ENCODE data around the gene OR2L13. TPM values are rescaled to one million over a fixed set of nuclear protein-coding genes. Genes with fewer than 3 reads are reported as not detected.

OR2L13 gene
- total RNA-seq, 1 donor from 2014 or later: not detected

GRCh38 chr1:248111157-248111556 lies 16.2 kb downstream of the OR2L13 start:
- no peaks in the 10 kb centered on the region for H3K27me3 ChIP-seq (ENCODE audit: low read depth)
- no peak overlapping the region for H3K27ac ChIP-seq (replicated peaks)
- no peaks in the 10 kb centered on the region for H3K4me1 ChIP-seq
- H3K4me3 ChIP-seq: no peak overlapping the region
- TF ChIP-seq, protein P1, sequence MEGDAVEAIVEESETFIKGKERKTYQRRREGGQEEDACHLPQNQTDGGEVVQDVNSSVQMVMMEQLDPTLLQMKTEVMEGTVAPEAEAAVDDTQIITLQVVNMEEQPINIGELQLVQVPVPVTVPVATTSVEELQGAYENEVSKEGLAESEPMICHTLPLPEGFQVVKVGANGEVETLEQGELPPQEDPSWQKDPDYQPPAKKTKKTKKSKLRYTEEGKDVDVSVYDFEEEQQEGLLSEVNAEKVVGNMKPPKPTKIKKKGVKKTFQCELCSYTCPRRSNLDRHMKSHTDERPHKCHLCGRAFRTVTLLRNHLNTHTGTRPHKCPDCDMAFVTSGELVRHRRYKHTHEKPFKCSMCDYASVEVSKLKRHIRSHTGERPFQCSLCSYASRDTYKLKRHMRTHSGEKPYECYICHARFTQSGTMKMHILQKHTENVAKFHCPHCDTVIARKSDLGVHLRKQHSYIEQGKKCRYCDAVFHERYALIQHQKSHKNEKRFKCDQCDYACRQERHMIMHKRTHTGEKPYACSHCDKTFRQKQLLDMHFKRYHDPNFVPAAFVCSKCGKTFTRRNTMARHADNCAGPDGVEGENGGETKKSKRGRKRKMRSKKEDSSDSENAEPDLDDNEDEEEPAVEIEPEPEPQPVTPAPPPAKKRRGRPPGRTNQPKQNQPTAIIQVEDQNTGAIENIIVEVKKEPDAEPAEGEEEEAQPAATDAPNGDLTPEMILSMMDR (IDR thresholded peaks at IDR 0.05; ENCODE audit: borderline replicate concordance): no peak
- no peak for DNase-seq
- intact Hi-C loops (cut with micrococcal nuclease): no loop called here
- H3K36me3 ChIP-seq: no peaks in the 10 kb centered on the region
- H3K9me3 ChIP-seq (replicated peaks): peaks cover 74% of the 10 kb centered on the region

GRCh38 chr1:248114890-248115289 lies 19.9 kb downstream of the OR2L13 start:
- Histone ChIP-seq H3K4me3 (no peak overlapping the region), H3K36me3 (no peaks in the 10 kb centered on the region), H3K9me3 (replicated peaks) (peaks cover 47% of the 10 kb centered on the region), H3K4me1 (no peaks in the 10 kb centered on the region), H3K27me3 (ENCODE audit: low read depth) (no peaks in the 10 kb centered on the region), H3K27ac (replicated peaks) (no peak overlapping the region)
- intact Hi-C loops (cut with micrococcal nuclease): no loop called here
- TF ChIP-seq, protein P1 (IDR thresholded peaks at IDR 0.05; ENCODE audit: borderline replicate concordance): no peak
- no peak for DNase-seq

DNA sequence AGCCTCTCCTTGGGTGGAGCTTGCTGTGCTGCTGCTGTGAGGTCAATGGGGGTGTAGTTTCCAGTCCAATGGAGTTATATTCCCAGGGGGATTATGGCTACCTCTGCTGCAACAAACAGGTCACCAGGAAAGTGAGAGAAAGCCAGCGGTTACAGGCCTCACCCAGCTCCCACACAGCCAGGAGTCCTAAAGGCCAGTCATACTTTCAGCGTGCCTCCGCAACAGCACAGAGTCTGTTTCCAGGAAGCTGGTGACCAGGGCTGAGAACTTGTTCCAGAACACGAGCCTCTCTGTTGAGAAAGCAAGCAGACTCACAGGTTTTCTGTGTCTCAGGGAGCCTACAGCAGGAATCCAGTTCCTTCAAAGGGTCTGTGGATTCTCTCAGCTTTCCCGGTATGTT lies 32.7 kb downstream of the OR2L13 start:
- intact Hi-C loops (cut with micrococcal nuclease): no loop called here
- peaks cover 44% of the 10 kb centered on the region for H3K9me3 ChIP-seq (replicated peaks)
- no peak overlapping the region for H3K4me3 ChIP-seq
- TF ChIP-seq, protein P1 (IDR thresholded peaks at IDR 0.05; ENCODE audit: borderline replicate concordance): no peak
- H3K27ac ChIP-seq (replicated peaks): no peak overlapping the region
- H3K36me3 ChIP-seq: no peaks in the 10 kb centered on the region
- no peaks in the 10 kb centered on the region for H3K4me1 ChIP-seq
- no peaks in the 10 kb centered on the region for H3K27me3 ChIP-seq (ENCODE audit: low read depth)
- no peak for DNase-seq

DNA sequence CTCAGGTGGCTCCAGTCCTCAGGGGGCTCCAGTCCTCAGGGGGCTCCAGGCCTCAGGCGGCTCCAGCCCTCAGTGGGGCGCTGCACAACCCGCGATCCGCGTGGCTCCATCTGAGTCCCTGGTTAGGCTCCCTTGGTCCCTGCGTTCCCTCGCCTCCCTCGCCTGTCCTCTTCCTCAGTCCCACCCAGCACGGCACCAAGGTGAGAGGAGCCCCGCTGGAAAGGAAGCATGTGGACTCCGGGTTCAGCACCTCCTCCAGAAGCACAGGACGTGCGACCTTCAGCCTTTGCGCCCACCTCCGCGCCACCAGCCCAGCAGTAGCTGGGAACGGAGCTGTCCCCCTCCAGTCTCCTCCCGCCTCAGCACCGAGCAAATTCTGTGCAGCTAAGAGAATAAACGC lies 41.8 kb downstream of the OR2L13 start:
- intact Hi-C loops (cut with micrococcal nuclease): no loop called here
- H3K9me3 ChIP-seq (replicated peaks): peaks cover 31% of the 10 kb centered on the region
- no peak overlapping the region for H3K27ac ChIP-seq (replicated peaks)
- no peak for DNase-seq
- no peaks in the 10 kb centered on the region for H3K36me3 ChIP-seq
- no peaks in the 10 kb centered on the region for H3K4me1 ChIP-seq
- TF ChIP-seq, protein P1 (IDR thresholded peaks at IDR 0.05; ENCODE audit: borderline replicate concordance): no peak
- H3K4me3 ChIP-seq: no peak overlapping the region
- H3K27me3 ChIP-seq (ENCODE audit: low read depth): no peaks in the 10 kb centered on the region

DNA sequence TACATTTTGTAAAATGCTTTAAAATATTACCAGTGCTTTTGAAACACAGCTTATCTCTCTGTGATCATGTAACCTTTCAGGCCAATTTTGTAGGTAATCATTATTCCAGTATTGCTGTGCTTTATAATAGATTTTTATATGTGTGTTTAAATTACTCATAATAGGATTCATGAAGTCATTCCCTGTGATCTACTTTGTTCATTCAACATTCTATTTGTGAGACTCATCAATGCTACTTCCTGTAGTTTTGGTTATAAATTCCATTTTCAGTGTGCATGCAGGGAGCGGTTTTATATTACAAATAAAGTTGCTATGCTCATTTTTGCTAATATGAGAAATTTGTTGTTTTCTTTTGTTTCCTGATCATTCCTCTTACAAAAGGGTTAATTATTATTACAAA lies 45.9 kb downstream of the OR2L13 start:
- Histone ChIP-seq H3K4me3 (no peak overlapping the region), H3K36me3 (no peaks in the 10 kb centered on the region), H3K27me3 (ENCODE audit: low read depth) (no peaks in the 10 kb centered on the region), H3K9me3 (replicated peaks) (no peaks in the 10 kb centered on the region), H3K27ac (replicated peaks) (no peak overlapping the region), H3K4me1 (no peaks in the 10 kb centered on the region)
- intact Hi-C loops (cut with micrococcal nuclease): no loop called here
- TF ChIP-seq, protein P1 (IDR thresholded peaks at IDR 0.05; ENCODE audit: borderline replicate concordance): no peak
- DNase-seq: no peak

- Histone ChIP-seq H3K36me3 (no peaks in the 10 kb centered on the region), H3K9me3 (replicated peaks) (peaks cover 20% of the 10 kb centered on the region), H3K27ac (replicated peaks) (no peak overlapping the region), H3K4me1 (no peaks in the 10 kb centered on the region), H3K27me3 (ENCODE audit: low read depth) (no peaks in the 10 kb centered on the region), H3K4me3 (no peak overlapping the region)
- intact Hi-C loops (cut with micrococcal nuclease): no loop called here
- TF ChIP-seq, protein P1 (IDR thresholded peaks at IDR 0.05; ENCODE audit: borderline replicate concordance): no peak
- no peak for DNase-seq
These were observed 48.3 kb downstream of the OR2L13 start for GRCh38 chr1:248143311-248143710.

All from left ventricle myocardium inferior (tissue), 1 donor.